ENCODE data around the gene EDEM2.
"Not testable (repeated sequence)": the region's sequence is repeated elsewhere in the genome, so short reads cannot be mapped to it uniquely, and the experiment has no call there.

Gene EDEM2

GRCh38 chr20:35168701-35169409 lies 21.7 kb upstream of the EDEM2 start:
- not testable (repeated sequence) for DNase-seq

GRCh38 chr20:35167787-35168186 lies 20.7 kb upstream of the EDEM2 start:
- no peak for DNase-seq

GRCh38 chr20:35166242-35166830 lies 19.2 kb upstream of the EDEM2 start:
- no peak for DNase-seq

- no peak for DNase-seq
Observed at GRCh38 chr20:35165221-35166185, 18.4 kb upstream of the EDEM2 start.

GRCh38 chr20:35164531-35164930 lies 17.4 kb upstream of the EDEM2 start:
- DNase-seq = not testable (repeated sequence)

- not testable (repeated sequence) for DNase-seq
Observed at GRCh38 chr20:35160341-35160740, 13.2 kb upstream of the EDEM2 start.

GRCh38 chr20:35156978-35157377 lies 9.8 kb upstream of the EDEM2 start:
- no peak for DNase-seq

GRCh38 chr20:35155936-35156335 lies 8.8 kb upstream of the EDEM2 start:
- DNase-seq = no peak

- DNase-seq = no peak
Observed at GRCh38 chr20:35151736-35152135, 4.6 kb upstream of the EDEM2 start.

- DNase-seq = no peak
Observed at GRCh38 chr20:35150846-35151579, 3.9 kb upstream of the EDEM2 start.

- DNase-seq = not testable (repeated sequence)
Observed at GRCh38 chr20:35147575-35148071, 487 bp upstream of the EDEM2 start.

GRCh38 chr20:35146299-35146919 lies 727 bp downstream of the EDEM2 start:
- DNase-seq = no peak

- DNase-seq = peak; percentile 19
Observed at GRCh38 chr20:35145141-35145564, 2.0 kb downstream of the EDEM2 start.

- no peak for DNase-seq
Observed at GRCh38 chr20:35144694-35145093, 2.4 kb downstream of the EDEM2 start.

- DNase-seq = no peak
Observed at GRCh38 chr20:35135867-35136586, 11.1 kb downstream of the EDEM2 start.

- DNase-seq = no peak
Observed at GRCh38 chr20:35134880-35135279, 12.3 kb downstream of the EDEM2 start.

GRCh38 chr20:35134472-35134871 lies 12.7 kb downstream of the EDEM2 start:
- DNase-seq = no peak

- no peak for DNase-seq
Observed at GRCh38 chr20:35133735-35134134, 13.4 kb downstream of the EDEM2 start.

GRCh38 chr20:35133031-35133430 lies 14.1 kb downstream of the EDEM2 start:
- no peak for DNase-seq

- DNase-seq = no peak
Observed at GRCh38 chr20:35131934-35132333, 15.2 kb downstream of the EDEM2 start.

- no peak for DNase-seq
Observed at GRCh38 chr20:35129647-35130069, 17.5 kb downstream of the EDEM2 start.
